ENCODE results near the gene MFRP. TPM values are rescaled to one million over a fixed set of nuclear protein-coding genes. Genes with fewer than 3 reads are reported as not detected.
A peak's percentile ranks its signal among the peaks of the same experiment; 100 is the strongest.

Gene MFRP
- total and polyA plus RNA-seq, 2 donors (not counting 1 experiment from before 2014, with no cell fraction given): not detected

- Histone ChIP-seq H3K36me3 (ENCODE audit: control insufficient read depth, insufficient read depth, low read length) (no peaks in the 10 kb centered on the region), H4K20me1 (ENCODE audit: control insufficient read depth, extremely low read depth, insufficient read depth, low read length) (no peaks in the 10 kb centered on the region), H3K9me3 (ENCODE audit: control insufficient read depth, insufficient read depth, low read depth, low read length) (no peaks in the 10 kb centered on the region), H3K27me3 (ENCODE audit: control insufficient read depth, insufficient read depth, low read length) (no peaks in the 10 kb centered on the region), H3K4me1 (ENCODE audit: control insufficient read depth, extremely low read depth, insufficient read depth, low read length) (peaks cover 22% of the 10 kb centered on the region), H3K79me2 (ENCODE audit: control insufficient read depth, insufficient read depth, low read length) (no peaks in the 10 kb centered on the region), H2AFZ (ENCODE audit: low read length) (peak overlapping the region; percentile 36), H3K9ac (ENCODE audit: insufficient read depth, low read length) (no peak overlapping the region), H3K4me3 (replicated peaks in 1 of 4; ENCODE audit: control extremely low read depth in 1 of 4, insufficient read depth in 1 of 4, low read depth in 3 of 4, low read length in 4 of 4) (no peak overlapping the region), H3K27ac (ENCODE audit: insufficient read depth, low read length) (peak overlapping the region; percentile 11), H3K4me2 (ENCODE audit: extremely low read depth, insufficient read depth, low read length) (no peak overlapping the region)
- peak in 1 of 2 donors; percentile 8 for DNase-seq (ENCODE audit: low read depth in 2 of 2)
- TF ChIP-seq CTCF (conservative IDR thresholded peaks at IDR 0.05 in 1 of 2, IDR thresholded peaks at IDR 0.05 in 1 of 2; ENCODE audit: low read depth in 1 of 2, low read length in 2 of 2) (peak in 1 of 2 donors; percentile 4), EZH2 (IDR thresholded peaks at IDR 0.05; ENCODE audit: low read length, missing control alignments) (no peak)
Observed at GRCh38 chr11:119322360-119322739, 24.2 kb downstream of the MFRP start.

GRCh38 chr11:119320776-119321524 lies 25.6 kb downstream of the MFRP start:
- peak overlapping the region; percentile 67 for H2AFZ ChIP-seq (ENCODE audit: low read length)
- H3K4me3 ChIP-seq (replicated peaks in 1 of 4; ENCODE audit: control extremely low read depth in 1 of 4, insufficient read depth in 1 of 4, low read depth in 3 of 4, low read length in 4 of 4): peak overlapping the region in 3 of 4 experiments; percentile 10 to 49 (median 24)
- no peak for TF ChIP-seq CTCF (conservative IDR thresholded peaks at IDR 0.05 in 1 of 2, IDR thresholded peaks at IDR 0.05 in 1 of 2; ENCODE audit: low read depth in 1 of 2, low read length in 2 of 2)
- TF ChIP-seq EZH2 (IDR thresholded peaks at IDR 0.05; ENCODE audit: low read length, missing control alignments): no peak
- H3K27me3 ChIP-seq (ENCODE audit: control insufficient read depth, insufficient read depth, low read length): peaks cover 1% of the 10 kb centered on the region
- H4K20me1 ChIP-seq (ENCODE audit: control insufficient read depth, extremely low read depth, insufficient read depth, low read length): no peaks in the 10 kb centered on the region
- H3K9ac ChIP-seq (ENCODE audit: insufficient read depth, low read length): peak overlapping the region; percentile 57
- peak overlapping the region; percentile 58 for H3K4me2 ChIP-seq (ENCODE audit: extremely low read depth, insufficient read depth, low read length)
- H3K79me2 ChIP-seq (ENCODE audit: control insufficient read depth, insufficient read depth, low read length): no peaks in the 10 kb centered on the region
- peak overlapping the region; percentile 66 for H3K27ac ChIP-seq (ENCODE audit: insufficient read depth, low read length)
- peak; percentile 61 to 74 for DNase-seq (ENCODE audit: low read depth in 2 of 2)
- no peaks in the 10 kb centered on the region for H3K9me3 ChIP-seq (ENCODE audit: control insufficient read depth, insufficient read depth, low read depth, low read length)
- no peaks in the 10 kb centered on the region for H3K36me3 ChIP-seq (ENCODE audit: control insufficient read depth, insufficient read depth, low read length)
- H3K4me1 ChIP-seq (ENCODE audit: control insufficient read depth, extremely low read depth, insufficient read depth, low read length): peaks cover 24% of the 10 kb centered on the region

- Histone ChIP-seq H3K9ac (ENCODE audit: insufficient read depth, low read length) (peak overlapping the region; percentile 57), H2AFZ (ENCODE audit: low read length) (no peak overlapping the region), H3K27ac (ENCODE audit: insufficient read depth, low read length) (no peak overlapping the region), H4K20me1 (ENCODE audit: control insufficient read depth, extremely low read depth, insufficient read depth, low read length) (no peaks in the 10 kb centered on the region), H3K27me3 (ENCODE audit: control insufficient read depth, insufficient read depth, low read length) (peaks cover 6% of the 10 kb centered on the region), H3K4me3 (replicated peaks in 1 of 4; ENCODE audit: control extremely low read depth in 1 of 4, insufficient read depth in 1 of 4, low read depth in 3 of 4, low read length in 4 of 4) (peak overlapping the region in 1 of 4 experiments; percentile 49), H3K4me2 (ENCODE audit: extremely low read depth, insufficient read depth, low read length) (no peak overlapping the region), H3K79me2 (ENCODE audit: control insufficient read depth, insufficient read depth, low read length) (no peaks in the 10 kb centered on the region), H3K4me1 (ENCODE audit: control insufficient read depth, extremely low read depth, insufficient read depth, low read length) (peaks cover 27% of the 10 kb centered on the region), H3K9me3 (ENCODE audit: control insufficient read depth, insufficient read depth, low read depth, low read length) (no peaks in the 10 kb centered on the region), H3K36me3 (ENCODE audit: control insufficient read depth, insufficient read depth, low read length) (no peaks in the 10 kb centered on the region)
- no peak for TF ChIP-seq EZH2 (IDR thresholded peaks at IDR 0.05; ENCODE audit: low read length, missing control alignments)
- TF ChIP-seq CTCF (conservative IDR thresholded peaks at IDR 0.05 in 1 of 2, IDR thresholded peaks at IDR 0.05 in 1 of 2; ENCODE audit: low read depth in 1 of 2, low read length in 2 of 2): no peak
- no peak for DNase-seq (ENCODE audit: low read depth in 2 of 2)
Observed at GRCh38 chr11:119320240-119320775, 26.2 kb downstream of the MFRP start.
